ENCODE measurements around the gene CSAG1.
"Not testable (repeated sequence)": the region's sequence is repeated elsewhere in the genome, so short reads cannot be mapped to it uniquely, and the experiment has no call there.

Gene CSAG1

DNA sequence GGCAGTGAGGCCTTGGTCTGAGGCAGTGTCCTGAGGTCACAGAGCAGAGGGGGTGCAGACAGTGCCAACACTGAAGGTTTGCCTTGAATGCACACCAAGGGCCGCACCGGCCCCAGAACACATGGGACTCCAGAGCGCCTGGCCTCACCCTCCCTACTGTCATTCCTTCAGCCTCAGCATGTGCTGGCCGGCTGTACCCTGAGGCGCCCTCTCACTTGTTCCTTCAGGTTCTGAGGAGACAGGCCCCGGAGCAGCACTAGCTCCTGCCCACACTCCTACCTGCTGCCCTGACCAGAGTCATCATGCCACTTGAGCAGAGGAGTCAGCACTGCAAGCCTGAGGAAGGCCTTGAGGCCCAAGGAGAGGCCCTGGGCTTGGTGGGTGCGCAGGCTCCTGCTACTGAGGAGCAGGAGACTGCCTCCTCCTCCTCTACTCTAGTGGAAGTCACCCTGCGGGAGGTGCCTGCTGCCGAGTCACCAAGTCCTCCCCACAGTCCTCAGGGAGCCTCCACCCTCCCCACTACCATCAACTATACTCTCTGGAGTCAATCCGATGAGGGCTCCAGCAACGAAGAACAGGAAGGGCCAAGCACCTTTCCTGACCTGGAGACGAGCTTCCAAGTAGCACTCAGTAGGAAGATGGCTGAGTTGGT lies 2.5 kb upstream of the CSAG1 start:
- TF ChIP-seq, protein P1, sequence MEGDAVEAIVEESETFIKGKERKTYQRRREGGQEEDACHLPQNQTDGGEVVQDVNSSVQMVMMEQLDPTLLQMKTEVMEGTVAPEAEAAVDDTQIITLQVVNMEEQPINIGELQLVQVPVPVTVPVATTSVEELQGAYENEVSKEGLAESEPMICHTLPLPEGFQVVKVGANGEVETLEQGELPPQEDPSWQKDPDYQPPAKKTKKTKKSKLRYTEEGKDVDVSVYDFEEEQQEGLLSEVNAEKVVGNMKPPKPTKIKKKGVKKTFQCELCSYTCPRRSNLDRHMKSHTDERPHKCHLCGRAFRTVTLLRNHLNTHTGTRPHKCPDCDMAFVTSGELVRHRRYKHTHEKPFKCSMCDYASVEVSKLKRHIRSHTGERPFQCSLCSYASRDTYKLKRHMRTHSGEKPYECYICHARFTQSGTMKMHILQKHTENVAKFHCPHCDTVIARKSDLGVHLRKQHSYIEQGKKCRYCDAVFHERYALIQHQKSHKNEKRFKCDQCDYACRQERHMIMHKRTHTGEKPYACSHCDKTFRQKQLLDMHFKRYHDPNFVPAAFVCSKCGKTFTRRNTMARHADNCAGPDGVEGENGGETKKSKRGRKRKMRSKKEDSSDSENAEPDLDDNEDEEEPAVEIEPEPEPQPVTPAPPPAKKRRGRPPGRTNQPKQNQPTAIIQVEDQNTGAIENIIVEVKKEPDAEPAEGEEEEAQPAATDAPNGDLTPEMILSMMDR (IDR thresholded peaks at IDR 0.05; ENCODE audit: low read depth, low read length, missing control alignments), result no peak
- H3K4me3 ChIP-seq (replicated peaks; ENCODE audit: low read depth, low read length), result no peak overlapping the region
- DNase-seq (ENCODE audit: extremely low read depth, low read depth), result no peak

DNA sequence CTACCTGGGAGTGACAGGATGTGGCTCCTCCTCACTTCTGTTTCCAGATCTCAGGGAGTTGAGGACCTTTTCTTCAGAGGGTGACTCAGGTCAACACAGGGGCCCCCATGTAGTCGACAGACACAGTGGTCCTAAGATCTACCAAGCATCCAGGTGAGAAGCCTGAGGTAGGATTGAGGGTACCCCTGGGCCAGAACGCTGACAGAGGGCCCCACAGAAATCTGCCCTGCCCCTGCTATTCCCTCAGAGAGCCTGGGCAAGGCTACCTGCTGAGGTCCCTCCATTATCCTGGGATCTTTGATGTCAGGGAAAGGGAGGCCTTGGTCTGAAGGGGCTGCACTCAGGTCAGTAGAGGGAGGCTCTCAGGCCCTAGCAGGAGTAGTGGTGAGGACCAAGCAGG lies 1.6 kb upstream of the CSAG1 start:
- no peak overlapping the region for H3K4me3 ChIP-seq (replicated peaks; ENCODE audit: low read depth, low read length)
- no peak for DNase-seq (ENCODE audit: extremely low read depth, low read depth)
- TF ChIP-seq, protein P1 (IDR thresholded peaks at IDR 0.05; ENCODE audit: low read depth, low read length, missing control alignments), result no peak

DNA sequence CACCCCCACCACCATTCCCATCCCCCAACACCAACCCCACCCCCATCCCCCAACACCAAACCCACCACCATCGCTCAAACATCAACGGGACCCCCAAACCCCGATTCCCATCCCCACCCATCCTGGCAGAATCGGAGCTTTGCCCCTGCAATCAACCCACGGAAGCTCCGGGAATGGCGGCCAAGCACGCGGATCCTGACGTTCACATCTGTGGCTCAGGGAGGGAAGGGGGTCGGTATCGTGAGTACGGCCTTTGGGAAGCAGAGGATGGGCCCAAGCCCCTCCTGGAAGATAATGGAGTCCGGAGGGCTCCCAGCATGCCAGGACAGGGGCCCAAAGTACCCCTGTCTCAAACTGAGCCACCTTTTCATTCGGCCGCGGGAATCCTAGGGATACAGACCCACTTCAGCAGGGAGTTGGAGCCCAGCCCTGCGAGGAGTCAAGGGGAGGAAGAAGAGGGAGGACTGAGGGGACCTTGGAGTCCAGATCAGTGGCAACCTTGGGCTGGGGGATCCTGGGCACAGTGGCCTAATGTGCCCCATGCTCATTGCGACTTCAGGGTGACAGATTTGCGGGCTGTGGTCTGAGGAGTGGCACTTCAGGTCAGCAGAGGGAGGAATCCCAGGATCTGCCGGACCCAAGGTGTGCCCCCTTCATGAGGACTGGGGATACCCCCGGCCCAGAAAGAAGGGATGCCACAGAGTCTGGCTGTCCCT lies 780 bp upstream of the CSAG1 start:
- not testable (repeated sequence) for H3K4me3 ChIP-seq (replicated peaks; ENCODE audit: low read depth, low read length); DNase-seq (ENCODE audit: extremely low read depth, low read depth)

DNA sequence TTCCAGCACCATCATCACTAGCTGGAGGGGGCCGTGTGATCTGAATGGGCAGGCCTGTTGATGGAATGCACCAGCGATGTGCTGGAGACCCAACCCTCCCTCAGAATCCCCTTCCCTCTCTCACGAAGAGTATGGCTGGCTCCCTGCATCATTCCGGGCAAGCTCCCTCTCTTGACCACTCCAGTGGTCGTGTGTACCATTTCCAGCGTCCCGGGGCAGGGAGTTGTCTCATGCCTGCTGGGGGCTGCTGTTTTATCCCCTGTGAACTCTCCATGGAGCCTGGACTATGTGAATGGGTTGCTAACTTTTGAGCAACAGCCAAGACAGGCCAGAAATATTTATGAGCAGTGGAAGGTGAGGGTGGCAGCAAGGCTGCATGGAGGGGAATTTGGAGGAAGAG lies 8.1 kb downstream of the CSAG1 start:
- no peak overlapping the region for H3K4me3 ChIP-seq (replicated peaks; ENCODE audit: low read depth, low read length)
- no peak for DNase-seq (ENCODE audit: extremely low read depth, low read depth)
- TF ChIP-seq, protein P1 (IDR thresholded peaks at IDR 0.05; ENCODE audit: low read depth, low read length, missing control alignments), result no peak

DNA sequence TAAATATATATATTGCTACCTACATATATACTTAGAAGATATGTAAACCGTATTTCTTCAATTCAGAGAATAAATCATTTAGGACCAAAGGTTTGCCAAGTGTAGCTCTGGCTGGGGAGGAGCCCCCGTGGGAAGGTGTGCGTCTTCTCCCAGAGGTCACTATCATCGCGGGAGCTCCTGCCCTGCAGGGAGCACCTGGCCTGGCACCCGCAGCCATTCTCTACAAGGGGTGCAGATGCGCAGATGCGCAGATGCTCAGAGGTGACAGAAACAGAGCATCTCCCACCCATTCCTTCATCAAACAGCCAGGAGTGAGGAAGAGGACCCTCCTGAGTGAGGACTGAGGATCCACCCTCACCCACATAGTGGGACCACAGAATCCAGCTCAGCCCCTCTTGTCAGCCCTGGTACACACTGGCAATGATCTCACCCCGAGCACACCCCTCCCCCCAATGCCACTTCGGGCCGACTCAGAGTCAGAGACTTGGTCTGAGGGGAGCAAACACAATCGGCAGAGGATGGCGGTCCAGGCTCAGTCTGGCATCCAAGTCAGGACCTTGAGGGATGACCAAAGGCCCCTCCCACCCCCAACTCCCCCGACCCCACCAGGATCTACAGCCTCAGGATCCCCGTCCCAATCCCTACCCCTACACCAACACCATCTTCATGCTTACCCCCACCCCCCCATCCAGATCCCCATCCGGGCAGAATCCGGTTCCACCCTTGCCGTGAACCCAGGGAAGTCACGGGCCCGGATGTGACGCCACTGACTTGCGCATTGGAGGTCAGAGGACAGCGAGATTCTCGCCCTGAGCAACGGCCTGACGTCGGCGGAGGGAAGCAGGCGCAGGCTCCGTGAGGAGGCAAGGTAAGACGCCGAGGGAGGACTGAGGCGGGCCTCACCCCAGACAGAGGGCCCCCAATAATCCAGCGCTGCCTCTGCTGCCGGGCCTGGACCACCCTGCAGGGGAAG lies 19.4 kb downstream of the CSAG1 start, which contains the start of gene MAGEA2B:
Gene MAGEA2B, plus strand, starts transcription at position 814 of the 973 bp plus-strand sequence. CDS start 2,479 bp downstream, outside the sequence.
- not testable (repeated sequence) for H3K4me3 ChIP-seq (replicated peaks; ENCODE audit: low read depth, low read length); DNase-seq (ENCODE audit: extremely low read depth, low read depth)

DNA sequence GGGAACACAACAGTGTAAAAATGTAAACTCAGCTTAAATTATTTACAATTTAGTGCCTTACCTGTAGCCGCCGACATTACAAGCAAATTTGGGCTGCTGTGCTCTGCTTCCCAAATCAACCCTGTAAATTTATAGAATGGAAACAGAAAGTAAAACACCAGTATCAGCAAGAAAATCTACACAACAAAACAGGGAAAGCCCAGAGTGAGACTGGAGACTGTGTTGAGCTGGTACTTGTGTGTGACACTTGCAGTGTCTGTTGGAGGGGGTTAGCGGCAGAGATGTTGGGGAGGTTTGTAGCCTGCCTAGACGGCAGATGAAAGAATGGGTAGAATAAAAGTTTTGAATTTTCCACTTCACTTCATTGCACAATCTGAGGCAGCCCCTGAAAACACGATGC lies 20.3 kb downstream of the CSAG1 start:
- H3K4me3 ChIP-seq (replicated peaks; ENCODE audit: low read depth, low read length); DNase-seq (ENCODE audit: extremely low read depth, low read depth): not testable (repeated sequence)

DNA sequence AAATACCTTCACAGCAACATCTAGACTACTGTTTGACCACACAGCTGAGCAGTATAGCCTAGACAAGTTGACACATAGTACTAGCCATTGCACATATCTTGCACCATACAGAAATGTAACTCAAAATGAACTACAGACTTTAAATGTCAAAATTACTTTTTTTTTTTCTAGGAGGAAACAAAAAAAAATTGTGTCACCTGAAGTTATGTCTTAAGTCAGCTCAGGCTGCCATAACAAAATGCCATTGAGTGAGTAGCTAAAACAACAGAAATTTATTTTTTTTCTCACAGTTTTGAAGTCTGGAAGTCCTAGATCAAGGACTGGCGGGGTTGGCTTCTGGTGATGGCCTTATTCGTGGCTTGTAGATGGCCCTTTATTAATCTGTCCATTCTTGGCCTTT lies 24.3 kb downstream of the CSAG1 start, which contains the start of gene CSAG2:
Gene CSAG2, minus strand, starts transcription at position 101 of the 400 bp plus-strand sequence. CDS start 161 bp downstream, outside the sequence.
- H3K4me3 ChIP-seq (replicated peaks; ENCODE audit: low read depth, low read length); DNase-seq (ENCODE audit: extremely low read depth, low read depth): not testable (repeated sequence)

DNA sequence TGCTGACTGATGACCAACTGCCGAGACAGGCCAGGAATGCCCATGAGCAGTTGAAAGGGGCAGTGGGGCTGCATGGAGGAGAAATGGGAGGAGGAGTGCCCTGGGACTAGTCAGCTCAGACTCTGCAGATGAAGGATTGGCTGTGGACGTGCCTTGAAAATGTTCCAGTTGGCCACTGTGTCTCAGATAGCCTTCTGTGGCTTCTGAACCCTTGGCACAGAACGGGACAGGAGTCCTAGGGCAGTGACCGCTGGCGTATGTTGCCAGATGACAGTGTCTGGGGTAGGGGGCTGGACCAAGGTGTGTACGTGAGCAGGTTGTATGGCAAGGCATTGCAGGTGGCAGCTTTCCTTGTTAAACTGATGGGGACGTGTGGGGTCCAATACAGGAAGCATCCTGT lies 27.0 kb downstream of the CSAG1 start:
- H3K4me3 ChIP-seq (replicated peaks; ENCODE audit: low read depth, low read length); DNase-seq (ENCODE audit: extremely low read depth, low read depth): not testable (repeated sequence)

DNA sequence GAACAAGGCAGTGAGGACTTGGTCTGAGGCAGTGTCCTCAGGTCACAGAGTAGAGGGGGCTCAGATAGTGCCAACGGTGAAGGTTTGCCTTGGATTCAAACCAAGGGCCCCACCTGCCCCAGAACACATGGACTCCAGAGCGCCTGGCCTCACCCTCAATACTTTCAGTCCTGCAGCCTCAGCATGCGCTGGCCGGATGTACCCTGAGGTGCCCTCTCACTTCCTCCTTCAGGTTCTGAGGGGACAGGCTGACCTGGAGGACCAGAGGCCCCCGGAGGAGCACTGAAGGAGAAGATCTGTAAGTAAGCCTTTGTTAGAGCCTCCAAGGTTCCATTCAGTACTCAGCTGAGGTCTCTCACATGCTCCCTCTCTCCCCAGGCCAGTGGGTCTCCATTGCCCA lies 33.1 kb downstream of the CSAG1 start:
- not testable (repeated sequence) for DNase-seq (ENCODE audit: extremely low read depth, low read depth); H3K4me3 ChIP-seq (replicated peaks; ENCODE audit: low read depth, low read length)

DNA sequence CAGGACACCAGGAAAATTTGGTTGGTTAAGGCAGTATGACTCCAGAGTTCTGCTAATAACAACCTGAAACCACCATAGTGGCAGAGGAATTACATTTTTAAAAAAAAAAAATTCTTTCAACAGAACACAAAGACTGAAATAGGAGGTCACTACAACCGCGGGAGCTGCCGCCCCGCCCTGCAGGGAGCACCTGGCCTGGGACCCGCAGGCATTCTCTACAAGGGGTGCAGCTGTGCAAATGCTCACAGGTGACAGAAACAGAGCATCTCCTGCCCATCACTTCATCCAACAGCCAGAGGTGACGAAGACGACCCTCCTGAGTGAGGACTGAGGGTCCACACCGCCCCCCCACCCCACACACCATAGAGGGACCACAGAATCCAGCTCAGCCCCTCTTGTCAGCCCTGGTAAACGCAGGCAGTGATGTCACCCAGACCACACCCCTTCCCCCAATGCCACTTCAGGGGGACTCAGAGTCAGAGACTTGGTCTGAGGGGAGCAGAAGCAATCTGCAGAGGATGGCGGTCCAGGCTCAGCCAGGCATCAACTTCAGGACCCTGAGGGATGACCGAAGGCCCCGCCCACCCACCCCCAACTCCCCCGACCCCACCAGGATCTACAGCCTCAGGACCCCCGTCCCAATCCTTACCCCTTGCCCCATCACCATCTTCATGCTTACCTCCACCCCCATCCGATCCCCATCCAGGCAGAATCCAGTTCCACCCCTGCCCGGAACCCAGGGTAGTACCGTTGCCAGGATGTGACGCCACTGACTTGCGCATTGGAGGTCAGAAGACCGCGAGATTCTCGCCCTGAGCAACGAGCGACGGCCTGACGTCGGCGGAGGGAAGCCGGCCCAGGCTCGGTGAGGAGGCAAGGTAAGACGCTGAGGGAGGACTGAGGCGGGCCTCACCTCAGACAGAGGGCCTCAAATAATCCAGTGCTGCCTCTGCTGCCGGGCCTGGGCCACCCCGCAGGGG lies 35.3 kb downstream of the CSAG1 start, which contains the start of gene MAGEA3:
Gene MAGEA3, plus strand, starts transcription at position 843 of the 980 bp plus-strand sequence. CDS start 2,039 bp downstream, outside the sequence.
- DNase-seq (ENCODE audit: extremely low read depth, low read depth); H3K4me3 ChIP-seq (replicated peaks; ENCODE audit: low read depth, low read length): not testable (repeated sequence)

DNA sequence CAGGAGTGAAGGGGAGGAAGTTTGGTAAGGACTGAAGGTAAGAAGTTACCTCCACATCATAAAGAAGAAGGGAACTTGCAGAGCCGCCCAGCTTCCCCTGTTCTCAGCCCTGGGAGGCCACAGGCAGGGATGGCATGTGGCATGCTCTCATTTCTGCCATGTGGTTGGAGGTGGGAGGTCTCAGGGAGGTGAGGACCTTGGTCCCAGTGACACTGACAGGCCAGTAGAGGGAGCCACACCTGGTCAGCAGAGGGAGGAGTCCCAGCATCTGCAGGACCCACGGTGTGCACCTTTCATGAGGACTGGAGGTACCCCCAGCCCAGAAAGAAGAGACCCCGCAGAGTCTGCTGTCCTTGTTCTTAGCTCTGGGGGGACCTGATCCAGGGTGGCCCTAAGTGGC lies 52.5 kb downstream of the CSAG1 start:
- H3K4me3 ChIP-seq (replicated peaks; ENCODE audit: low read depth, low read length); DNase-seq (ENCODE audit: extremely low read depth, low read depth): not testable (repeated sequence)
